HG02981 (cell line): ENCODE results near the gene AHNAK.
A peak's percentile ranks its signal among the peaks of the same experiment; 100 is the strongest.
"Not testable (repeated sequence)": the region's sequence is repeated elsewhere in the genome, so short reads cannot be mapped to it uniquely, and the experiment has no call there.

ENCODE experiments used
- ATAC-seq: cut with Tn5 transposase; IDR thresholded peaks from one replicate; pipeline ENCODE4 v1.9.1; 2021; ENCODE audit warnings: mild to moderate bottlenecking, moderate library complexity; ENCODE audit not compliant: unreplicated experiment

AHNAK gene

DNA sequence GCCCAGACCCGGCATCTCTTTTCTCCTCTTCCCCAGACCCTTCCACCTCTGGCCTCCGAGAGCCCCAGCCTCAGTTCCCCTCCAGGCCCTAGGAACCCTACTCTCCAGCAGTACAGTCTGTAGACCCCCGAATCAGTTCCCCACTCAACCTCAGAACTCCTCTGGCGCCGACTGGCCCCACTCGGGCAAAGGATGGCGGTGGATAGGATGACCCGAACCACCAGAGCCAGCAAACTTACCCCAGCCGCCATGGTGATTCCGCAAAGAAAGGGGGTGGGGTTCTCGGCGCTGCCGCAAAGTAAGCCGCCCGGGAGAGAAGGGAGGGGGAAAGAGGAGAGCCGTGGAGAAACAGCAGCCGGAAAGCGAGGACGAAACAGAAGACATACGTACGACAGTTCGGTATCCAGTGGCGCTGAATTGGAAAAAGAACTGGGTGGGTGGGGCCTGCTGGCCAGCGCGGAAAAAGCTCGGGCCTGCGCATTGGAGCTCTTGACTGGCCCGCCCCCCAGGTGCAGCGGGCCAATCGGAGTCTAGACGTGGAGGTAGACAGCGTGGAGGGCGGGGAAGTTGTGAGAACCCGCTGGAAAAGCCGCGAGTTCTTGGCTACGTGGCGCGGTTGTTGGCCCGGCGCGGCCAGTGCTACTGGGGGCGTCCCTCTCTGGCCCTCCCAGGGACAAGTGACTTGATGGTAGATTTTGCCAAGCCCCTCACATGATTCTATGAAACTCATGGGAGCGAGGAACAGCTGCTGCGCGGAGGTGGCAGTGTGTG is 27.2 kb upstream of the AHNAK start, which contains the start of gene EEF1G:
EEF1G (minus strand) TSS at position 300 of the 771 bp plus-strand sequence; CDS start at position 251, 49 bp downstream.
- ATAC-seq, result peak; percentile 88

- ATAC-seq, result peak; percentile 1
Observed at GRCh38 chr11:62573006-62573591, 26.5 kb upstream of the AHNAK start.

- no peak for ATAC-seq
Observed at GRCh38 chr11:62572431-62572830, 25.8 kb upstream of the AHNAK start.

- not testable (repeated sequence) for ATAC-seq
Observed at GRCh38 chr11:62571493-62571892, 24.9 kb upstream of the AHNAK start.

DNA sequence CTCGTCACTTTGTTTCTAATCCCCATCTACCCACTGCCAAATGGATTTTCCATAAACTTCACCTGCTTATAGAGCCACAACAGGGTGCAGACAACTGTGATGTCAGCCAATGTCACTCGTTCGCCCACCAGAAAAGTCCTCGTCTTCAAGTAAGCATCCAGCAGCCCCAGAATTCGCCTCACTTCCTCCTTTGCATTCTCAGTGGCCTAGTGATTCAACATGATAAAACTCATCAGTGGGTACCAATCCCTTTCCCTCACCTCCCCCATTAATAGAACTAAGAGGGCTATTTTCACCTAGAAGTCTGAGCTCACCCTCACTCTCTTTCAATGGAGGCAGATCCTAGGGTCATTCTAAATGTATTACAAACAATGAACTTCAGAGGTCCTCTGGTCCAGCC is 24.3 kb upstream of the AHNAK start:
- not testable (repeated sequence) for ATAC-seq

GRCh38 chr11:62569611-62570010 is 23.0 kb upstream of the AHNAK start:
- ATAC-seq, result no peak

- no peak for ATAC-seq
Observed at GRCh38 chr11:62567018-62567633, 20.5 kb upstream of the AHNAK start.

DNA sequence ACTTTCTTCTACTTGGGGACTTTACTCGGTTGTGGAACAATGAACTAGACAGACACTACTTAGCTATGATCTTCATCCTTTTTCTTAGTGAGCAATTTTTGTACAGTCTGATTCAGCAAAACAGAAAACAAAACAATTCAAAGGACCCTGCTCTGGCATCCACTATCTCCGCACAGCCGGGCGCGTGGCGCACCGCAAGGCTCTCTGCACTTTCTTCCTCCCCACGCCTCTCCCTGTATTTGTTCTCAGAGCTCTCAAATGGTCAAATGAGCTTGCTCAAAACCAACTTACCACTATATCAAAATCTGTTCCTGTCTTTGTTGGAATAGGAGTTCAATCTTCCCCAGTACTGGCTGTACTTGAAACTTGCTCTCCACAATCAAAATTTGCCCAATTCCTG is 19.6 kb upstream of the AHNAK start:
- ATAC-seq, result no peak

- ATAC-seq, result no peak
Observed at GRCh38 chr11:62565100-62565802, 18.6 kb upstream of the AHNAK start.

DNA sequence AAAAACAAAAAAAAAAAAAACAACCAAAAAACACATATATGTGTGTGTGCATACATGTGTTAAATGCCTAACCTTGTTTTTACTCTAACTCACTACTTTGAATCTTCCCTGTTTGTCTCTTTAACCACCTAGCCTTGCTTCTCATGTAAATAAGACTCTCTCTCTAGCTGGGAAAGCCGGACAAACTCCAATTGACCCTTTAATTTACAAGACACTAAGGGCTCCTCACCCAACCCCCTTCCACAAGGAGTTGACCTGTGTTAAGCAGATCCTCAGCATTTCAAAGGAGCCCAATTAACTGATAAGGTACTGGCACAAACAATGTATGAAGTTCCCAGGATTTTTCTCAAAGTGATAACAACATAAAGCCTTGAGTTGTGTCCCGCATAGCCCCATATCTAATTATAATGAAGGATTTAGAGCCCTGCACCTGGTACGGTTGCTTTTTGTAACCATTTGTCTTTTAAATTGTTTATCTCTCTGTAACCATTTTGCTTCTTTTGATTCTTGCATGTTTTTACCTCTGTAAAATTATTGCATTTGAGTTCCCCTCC is 15.1 kb upstream of the AHNAK start:
- ATAC-seq, result not testable (repeated sequence)

DNA sequence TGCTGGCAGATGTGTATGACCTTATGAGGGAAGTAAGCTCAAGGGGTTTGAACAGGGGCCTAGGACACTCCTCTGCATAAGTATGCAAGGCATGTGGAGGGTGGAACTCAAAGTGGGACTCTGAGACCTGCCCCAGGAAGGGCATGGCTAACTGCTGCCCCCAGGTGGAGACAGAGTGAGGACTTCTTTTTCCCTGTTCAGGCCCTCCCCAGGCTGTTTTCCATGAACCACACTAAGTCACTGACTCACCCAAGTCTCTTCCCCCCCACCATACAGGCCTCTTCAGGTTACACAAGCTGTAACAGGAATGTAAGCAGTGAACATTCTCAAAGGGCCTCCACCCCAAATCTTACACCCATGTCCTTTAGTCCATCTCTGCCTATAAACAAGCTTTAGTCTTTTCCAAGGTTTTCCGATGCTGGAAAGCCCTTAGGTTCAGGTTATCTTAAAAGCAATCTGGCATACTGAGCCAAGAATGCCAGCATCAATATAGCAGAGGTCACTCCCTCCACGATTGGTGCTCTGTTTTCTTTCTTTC is 14.0 kb upstream of the AHNAK start:
- no peak for ATAC-seq

- ATAC-seq, result not testable (repeated sequence)
Observed at GRCh38 chr11:62559626-62560025, 13.0 kb upstream of the AHNAK start.

DNA sequence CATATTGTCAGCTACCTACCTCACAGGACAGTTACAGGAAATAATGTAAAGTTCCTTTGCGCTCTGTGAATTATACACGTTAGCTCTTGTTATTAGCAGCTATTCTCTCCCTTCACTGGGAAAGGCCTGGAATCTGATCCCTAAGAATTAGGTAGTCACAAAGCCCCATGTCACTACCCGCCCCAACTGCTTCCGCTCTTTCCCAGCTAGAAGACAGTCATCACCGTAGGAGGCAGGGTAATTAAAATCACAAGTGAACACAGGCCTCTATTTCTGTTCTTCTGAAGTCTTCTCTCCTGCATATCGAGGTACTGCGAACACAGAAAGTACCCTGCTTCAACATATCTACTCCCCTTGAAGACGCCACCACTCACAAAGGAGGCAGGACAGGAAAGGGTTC is 12.6 kb upstream of the AHNAK start:
- no peak for ATAC-seq

GRCh38 chr11:62558669-62559068 is 12.1 kb upstream of the AHNAK start:
- ATAC-seq, result no peak

- ATAC-seq, result no peak
Observed at GRCh38 chr11:62556875-62557631, 10.4 kb upstream of the AHNAK start.

- peak; percentile 30 for ATAC-seq
Observed at GRCh38 chr11:62556108-62556874, 9.7 kb upstream of the AHNAK start.

DNA sequence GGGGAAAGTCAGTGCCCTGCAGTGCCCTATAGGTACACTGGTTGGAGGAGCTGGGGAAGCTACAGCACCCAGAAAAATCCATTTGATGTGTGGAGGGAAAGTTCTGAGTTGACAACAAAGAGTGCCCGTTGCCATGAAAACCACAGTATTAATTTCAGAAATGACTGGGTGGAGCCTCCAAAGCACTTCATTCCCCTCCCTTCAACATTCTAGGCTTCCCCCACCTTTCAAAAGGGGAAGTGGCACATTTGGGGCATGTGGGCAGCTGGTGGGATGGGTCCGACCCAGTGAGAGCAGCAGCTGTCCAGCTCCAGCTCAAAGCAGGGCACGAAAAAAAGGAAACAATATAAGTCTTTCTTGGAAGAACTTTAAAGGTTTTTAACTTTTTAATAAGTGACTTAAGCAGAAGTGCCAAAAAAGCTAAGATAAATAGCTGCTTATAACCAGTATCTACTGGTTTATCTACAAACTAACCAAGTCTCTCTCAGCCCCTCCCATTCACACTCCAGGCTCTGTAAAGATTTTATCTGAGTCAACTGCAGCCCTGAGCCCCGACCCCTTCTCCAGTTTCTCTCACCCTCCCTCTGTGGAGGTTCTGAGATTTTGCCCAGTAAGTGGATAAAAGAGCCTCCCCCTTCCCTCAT is 9.0 kb upstream of the AHNAK start:
- peak; percentile 32 for ATAC-seq

DNA sequence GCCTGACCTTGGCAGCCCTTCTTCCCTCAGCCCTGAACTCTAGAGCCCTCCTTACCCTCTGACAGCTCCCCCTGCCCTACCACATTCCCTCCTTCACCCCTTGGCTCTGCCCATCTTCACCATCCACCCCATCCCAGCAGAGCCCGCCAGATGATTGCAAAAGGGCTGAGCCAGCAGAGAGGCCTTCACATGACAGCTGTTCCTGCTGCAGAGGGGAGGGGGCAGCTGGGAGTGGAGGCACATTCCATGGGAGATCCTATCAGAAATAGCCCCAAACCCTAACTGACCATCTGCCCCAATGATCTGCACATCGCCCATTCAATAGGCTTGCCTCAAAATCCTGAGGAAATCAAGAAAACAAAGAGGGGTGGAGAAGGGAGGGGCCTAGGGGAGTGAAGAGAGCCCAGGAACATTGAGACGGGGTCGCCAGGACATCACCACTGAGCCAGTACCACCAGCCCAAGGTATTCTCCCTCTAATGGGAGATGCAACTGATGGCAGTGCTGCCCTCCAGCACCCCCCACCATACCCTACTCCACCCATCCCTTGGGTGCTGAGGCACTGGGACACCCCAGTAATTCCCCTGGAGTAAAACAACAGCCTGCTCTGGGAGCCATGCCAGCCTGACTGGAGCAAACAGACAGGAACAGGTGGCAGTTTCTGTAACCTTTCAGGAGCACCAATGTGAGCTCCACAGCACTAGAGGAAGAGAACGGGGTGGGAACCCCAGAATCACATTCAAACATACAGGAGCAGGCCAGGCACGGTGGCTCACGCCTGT is 8.0 kb upstream of the AHNAK start:
- no peak for ATAC-seq
